ENCODE measurements around the gene SEMA3D.

GRCh38 chr7:85133560-85133959 lies 53.3 kb downstream of the SEMA3D start:
- no peak for TF ChIP-seq CTCF (IDR thresholded peaks at IDR 0.05)
- no peak for TF ChIP-seq POLR2A (IDR thresholded peaks at IDR 0.05)
- no peak for TF ChIP-seq EP300 (IDR thresholded peaks at IDR 0.05)
